HG03045 (cell line): ENCODE results near the gene FUNDC1.

Experiments
- ATAC-seq: cut with Tn5 transposase; IDR thresholded peaks from one replicate; pipeline ENCODE4 v1.9.1; 2021; ENCODE audit warnings: mild to moderate bottlenecking, moderate library complexity; ENCODE audit not compliant: unreplicated experiment

The FUNDC1 gene

GRCh38 chrX:44482575-44482974, 60.1 kb downstream of the FUNDC1 start:
- no peak for ATAC-seq

GRCh38 chrX:44480591-44480990, 62.1 kb downstream of the FUNDC1 start:
- ATAC-seq: no peak

- no peak for ATAC-seq
These were observed 68.2 kb downstream of the FUNDC1 start for GRCh38 chrX:44474410-44474809.
